Measurements from ENCODE around the gene VEGFA.

The VEGFA gene

DNA sequence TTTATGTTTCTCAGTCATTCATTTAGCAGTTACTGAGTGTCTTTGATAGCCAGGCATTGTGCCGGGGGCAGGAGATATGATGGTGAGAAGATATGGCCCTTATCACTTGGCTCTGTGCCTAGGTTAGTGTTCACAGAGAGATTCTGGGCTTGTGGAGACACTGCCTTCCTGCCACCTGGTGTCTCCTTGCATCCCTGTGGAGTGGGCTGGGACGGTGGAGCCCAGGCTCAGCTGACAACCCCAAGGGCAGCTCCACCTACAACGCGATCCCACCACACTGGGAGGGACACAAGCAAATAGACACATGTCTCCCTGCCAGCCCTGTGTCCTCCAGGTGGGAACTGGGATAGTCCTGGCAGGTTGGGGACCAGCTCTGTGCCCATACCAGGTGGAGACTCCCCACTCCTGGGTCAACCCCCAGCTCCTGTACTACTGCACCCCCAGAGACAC, 30.3 kb upstream of the VEGFA start:
- no peak for DNase-seq

DNA sequence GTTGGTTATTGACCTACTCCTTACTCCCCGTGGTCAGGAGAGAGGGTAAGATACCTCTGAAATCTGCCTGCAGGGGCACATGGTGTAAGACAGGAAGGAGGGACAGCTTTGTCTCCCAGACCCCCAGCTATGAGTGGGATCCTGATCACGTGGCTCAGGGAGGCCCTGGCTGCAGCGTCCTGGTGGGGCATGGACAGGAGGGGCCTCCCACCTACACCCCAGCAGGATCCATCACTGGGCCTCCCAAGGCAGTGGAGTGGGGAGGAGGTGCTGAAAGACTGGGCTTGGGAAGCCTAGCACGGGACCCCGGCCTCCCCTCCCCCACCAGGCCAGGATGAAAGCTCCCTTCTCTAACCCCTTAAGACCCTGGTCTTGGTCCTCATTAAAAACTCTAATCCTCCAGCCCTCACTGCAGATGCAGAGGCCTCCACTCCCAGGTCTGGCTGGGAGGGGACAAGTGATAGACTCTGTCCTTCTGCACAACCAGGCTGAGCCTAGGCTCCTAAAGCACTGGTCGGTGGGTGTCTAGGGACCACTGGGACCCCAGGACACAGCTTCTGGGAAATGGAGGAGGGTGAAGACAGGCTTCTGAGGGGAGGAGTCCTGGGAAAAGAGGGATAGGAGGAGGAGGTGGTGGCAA, 29.6 kb upstream of the VEGFA start:
- DNase-seq: no peak

GRCh38 chr6:43740961-43741764, 28.8 kb upstream of the VEGFA start:
- peak in 1 of 2 donors; percentile 15 for DNase-seq

DNA sequence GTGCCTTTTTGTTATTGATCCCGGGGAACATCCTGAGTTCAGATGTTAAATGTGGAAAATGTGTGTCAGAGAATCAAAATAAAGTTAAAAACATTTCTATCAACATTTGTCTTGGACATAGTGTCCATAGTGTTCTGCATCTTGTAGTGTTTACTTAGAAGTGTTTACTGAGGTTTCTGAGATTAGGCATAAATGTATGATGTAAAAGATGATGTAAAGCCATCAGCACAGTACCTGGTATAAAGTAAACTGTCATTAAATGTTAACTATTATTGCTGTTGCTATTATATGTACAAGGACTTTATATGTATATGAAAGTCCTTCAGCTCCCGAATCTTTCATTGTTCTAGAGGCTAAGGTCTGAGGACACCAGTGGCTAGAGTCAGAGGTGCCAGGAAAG, 28.2 kb upstream of the VEGFA start:
- DNase-seq: no peak

DNA sequence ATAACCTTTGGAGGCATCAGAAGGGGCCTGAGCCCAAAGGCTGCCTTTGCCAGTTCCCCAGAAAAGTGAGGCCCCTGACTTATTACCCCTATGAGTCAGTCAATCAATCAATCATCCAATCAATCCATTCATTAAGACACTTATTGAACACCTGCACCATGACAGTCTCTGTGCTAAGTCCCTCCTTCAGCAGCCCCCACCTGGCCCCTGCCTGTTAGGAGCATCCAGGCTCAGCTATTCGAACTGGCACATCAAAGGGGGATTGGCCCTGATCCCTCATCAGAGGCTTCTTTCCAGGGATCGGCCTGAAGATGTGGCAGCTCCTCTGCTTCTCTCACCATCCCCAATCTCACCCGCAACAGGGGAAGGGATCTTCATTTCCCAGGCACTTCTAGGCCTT, 27.7 kb upstream of the VEGFA start:
- DNase-seq: no peak

DNA sequence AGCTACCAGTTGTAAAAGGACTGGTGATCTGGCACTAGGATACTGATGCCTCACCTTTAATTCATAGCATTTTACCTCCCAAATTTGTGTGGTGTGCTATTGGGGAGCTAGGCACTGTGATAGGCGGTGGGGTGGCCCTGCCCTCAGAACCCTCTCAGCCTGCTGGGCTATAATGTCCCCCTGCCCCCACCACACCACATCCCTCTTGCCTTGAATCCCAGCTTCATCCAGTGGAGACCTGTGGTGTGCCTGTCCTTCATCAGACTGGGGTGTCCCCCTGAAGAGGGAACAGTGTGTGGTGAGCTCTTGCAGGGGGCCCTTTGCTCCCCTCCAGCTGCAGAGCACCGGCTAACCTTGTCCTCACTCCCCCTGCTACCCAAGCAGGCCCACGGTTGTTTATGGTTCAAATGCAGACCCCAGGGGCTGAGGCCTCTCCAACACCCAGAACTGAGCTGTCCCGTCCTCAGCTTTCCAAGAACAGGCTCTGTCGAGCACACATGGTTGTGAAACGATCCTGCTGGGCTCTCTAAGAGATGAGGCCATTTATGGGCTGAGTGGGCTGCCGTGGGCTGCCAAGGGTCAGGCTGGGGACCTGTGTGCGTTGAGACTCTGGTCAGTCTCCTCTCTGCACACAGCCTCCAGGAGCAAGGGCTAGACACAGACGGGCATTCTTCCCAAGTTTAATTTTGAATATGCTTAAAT, 26.9 kb upstream of the VEGFA start:
- DNase-seq: no peak

- no peak for DNase-seq
Observed at GRCh38 chr6:43743682-43744381, 26.2 kb upstream of the VEGFA start.

DNA sequence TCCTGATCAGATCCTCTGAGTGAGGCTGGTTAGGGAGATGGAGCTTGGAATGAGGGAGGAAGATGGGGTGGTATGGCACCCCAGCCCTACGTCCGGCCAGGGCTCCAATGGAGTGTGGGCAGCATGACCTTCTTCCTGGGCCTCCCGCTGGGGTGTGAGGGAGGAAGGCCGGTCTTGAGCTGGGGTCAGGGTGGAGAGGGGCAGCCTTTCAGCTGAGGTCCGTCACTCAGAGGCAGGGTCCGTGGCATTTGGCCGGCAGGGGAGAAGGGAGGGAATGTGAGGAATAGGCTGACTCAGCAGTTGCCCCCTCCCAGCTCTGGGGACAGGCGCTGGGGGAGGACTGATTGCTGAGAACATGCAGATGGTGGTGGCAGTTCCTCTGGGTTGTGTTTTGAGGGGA, 25.5 kb upstream of the VEGFA start:
- no peak for DNase-seq

- no peak for DNase-seq
Observed at GRCh38 chr6:43744931-43745727, 24.9 kb upstream of the VEGFA start.

DNA sequence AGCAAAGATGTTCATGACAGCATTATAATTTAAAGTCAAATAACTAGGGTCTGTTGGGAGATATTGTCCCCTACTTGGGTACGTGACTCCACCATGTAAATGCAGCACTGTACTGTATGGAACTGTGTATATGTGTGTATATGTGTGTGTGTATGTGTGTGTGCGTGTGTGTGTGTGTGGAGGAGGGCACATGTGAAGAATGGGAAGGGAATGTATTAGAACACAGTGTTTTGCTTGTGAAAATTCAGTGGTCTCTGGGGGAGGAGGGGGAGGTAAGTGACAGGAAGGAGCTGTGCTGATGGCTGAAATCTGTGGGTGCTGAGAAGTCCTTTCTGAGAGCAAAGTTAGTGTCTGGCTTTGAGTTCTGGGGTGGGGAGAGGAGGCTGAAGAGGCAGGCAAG, 23.9 kb upstream of the VEGFA start:
- DNase-seq: no peak

DNA sequence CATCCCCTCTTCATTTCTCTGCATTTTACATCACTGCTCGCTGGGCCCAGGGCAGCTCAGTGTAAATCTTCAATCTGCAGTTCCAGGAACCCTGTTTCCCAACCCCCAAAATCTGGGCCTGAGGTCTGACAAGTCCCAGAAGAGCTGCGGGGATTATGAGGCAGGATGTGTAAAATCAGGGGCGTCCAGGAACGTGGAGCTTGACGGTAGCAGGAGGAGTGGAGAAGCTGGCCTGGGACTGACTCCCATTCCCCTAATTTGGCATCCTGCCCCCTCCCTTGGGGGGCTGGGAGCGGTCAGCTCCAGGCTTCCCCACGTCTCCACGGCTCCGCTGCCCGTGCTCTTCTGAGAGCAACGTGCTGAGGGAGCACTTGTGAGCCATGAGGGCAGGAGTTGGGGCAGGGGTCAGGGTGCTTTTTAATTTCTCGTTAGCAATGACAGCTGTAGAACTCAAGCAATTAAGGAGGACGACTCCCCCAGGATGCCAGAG, 23.4 kb upstream of the VEGFA start:
- no peak for DNase-seq

GRCh38 chr6:43747784-43748183, 22.2 kb upstream of the VEGFA start:
- DNase-seq: no peak

DNA sequence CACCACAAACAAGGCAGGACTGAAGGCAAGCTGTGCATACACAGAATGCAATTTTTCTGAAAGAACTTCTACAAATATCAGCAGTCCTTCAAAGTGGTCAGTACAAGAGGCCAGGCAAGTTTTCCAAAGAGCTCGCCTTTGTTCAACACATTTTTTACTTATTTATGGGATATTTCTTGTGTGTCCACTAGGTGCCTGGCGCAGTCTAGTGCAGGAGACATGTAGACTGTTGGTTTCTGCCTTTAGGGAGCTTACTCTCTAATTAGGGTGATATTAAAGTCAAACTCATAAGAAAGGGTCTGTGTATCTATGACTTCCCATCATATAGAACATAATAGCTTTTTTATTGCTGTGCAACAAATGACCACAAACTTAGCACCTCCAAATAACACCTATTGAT, 21.2 kb upstream of the VEGFA start:
- DNase-seq: no peak

GRCh38 chr6:43749461-43749860, 20.6 kb upstream of the VEGFA start:
- no peak for DNase-seq

DNA sequence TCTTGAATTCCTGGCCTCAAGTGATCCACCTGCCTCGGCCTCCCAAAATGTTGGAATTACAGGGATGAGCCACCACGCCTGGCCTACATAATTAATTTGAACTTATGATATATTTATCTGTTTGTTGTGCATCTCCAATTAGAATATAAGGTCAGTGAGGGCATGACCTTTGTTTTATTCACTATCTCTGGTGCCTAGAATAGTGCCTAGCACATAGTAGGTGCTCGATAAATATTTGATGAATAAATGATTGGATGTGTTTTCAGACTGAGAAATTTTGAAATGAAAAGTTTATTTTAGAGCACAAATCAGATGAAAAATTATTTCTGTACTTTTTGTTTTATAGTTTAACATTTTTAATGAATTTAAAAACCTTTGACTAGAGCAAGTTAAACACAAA, 19.4 kb upstream of the VEGFA start:
- no peak for DNase-seq

GRCh38 chr6:43753570-43754183, 16.3 kb upstream of the VEGFA start:
- no peak for DNase-seq

DNA sequence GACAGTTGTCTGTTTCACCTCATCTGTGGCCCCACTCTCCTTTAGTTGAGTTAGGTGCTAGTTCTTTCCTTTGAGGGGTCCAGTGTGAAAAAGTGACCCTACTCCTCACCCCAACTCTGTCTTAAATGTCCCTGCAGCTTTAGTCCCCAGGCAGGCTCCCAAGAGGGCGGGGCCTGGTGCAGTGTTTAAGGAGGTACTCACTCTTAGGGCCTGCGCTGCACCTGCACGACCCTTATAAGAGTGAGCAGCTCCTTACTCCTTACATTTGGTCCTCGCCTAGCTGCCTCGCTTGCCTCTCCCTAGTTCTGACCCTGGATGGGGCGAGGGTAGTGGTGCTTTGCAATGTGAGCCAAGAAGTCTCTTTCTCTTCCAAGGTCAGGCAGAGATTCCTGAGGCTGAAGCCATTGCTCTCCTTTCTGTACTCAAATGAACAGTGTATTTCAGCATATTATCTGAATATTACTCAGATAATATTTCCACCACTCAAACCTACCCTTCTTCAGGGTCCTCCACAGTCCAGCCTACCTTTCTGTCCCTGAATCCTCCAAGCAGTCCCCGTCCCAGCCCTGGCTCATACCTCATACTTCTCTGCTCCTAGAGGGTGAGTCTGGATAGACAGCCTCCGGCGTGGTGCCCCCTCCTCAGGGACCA, 11.9 kb upstream of the VEGFA start:
- DNase-seq: no peak

DNA sequence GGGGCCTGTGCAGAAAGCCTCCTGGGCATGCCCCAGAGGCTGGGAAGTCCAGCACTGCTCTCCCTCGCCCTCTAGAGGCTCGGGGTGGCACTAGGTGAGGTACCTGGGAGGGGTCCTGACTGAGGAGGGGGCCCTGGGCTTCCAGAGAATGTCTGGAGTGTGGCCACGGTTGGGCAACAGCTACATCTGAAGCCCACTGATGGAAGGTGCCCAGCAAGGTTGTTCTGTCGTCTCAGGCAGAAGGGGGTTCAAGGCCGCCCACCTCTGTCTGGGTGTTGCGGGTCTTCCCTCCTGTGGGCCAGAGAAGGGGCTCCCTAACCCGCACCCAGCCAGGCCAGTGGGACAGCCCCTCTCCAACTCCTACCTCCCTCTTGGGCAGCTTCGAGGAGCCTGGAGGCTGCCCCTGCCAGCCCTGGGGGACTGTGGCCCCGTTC, 11.4 kb upstream of the VEGFA start:
- DNase-seq: peak in 1 of 2 donors; percentile 32

GRCh38 chr6:43759136-43759906, 10.7 kb upstream of the VEGFA start:
- no peak for DNase-seq

DNA sequence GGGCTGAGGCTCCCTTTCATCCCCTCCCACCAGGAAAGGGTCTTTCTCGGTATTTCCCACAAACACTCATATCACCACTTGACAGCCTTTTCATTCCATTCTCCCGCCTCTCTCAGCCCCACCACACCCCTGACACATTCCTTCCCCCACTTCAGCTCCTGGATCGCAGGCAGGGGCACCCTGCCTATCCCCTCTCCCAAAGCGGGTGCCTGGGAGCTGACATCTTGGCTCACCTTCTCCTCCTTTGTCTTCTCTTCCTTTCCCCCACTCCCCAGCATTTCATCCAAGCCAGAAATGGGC, 10.2 kb upstream of the VEGFA start:
- no peak for DNase-seq
